Measurements from ENCODE around the gene IRGC.
"Not testable (repeated sequence)": the region's sequence is repeated elsewhere in the genome, so short reads cannot be mapped to it uniquely, and the experiment has no call there.

IRGC gene

GRCh38 chr19:43755256-43755801, 39.5 kb downstream of the IRGC start:
- no peak for DNase-seq

DNA sequence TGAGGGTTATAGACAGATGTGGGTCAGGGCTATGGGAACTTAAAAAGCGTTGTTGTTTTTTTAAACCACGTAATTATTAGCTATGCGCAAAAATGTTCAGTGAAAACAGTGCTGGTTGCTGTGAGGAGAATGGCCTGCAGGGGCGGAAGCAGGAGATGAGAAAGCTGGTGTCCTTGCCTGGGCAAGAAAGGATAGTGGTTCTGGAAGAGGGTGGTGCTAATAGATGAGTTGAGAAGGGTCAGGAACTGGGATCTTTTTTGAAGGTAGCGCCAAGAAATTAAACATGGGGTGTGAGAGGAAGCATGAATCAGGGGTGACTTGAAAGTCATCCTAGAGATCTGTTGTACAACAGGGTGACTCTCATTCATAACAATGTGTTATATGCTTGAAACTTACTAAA, 43.6 kb downstream of the IRGC start:
- no peak for DNase-seq

DNA sequence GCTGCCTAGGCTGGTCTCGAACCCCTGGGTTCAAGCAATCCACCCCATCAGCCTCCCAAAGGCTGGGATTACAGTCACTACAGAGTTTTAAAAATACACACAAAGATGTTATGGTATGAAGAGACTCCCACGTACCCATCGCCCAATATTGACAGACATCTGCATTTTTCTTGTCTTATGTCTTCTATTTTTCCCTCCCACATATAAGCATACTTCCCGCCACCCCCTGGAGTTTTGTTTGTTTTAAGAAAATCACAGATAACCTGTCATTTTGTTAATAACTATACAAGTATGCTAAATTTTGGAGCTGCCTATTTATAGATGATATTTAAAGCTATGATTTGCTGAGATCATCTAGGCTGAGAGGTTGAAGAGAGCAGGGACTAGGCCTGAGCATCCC, 45.1 kb downstream of the IRGC start:
- DNase-seq = no peak

GRCh38 chr19:43762814-43763213, 46.9 kb downstream of the IRGC start:
- DNase-seq = no peak

GRCh38 chr19:43763473-43763939, 47.6 kb downstream of the IRGC start:
- no peak for DNase-seq

GRCh38 chr19:43764684-43765083, 48.8 kb downstream of the IRGC start:
- DNase-seq = not testable (repeated sequence)

DNA sequence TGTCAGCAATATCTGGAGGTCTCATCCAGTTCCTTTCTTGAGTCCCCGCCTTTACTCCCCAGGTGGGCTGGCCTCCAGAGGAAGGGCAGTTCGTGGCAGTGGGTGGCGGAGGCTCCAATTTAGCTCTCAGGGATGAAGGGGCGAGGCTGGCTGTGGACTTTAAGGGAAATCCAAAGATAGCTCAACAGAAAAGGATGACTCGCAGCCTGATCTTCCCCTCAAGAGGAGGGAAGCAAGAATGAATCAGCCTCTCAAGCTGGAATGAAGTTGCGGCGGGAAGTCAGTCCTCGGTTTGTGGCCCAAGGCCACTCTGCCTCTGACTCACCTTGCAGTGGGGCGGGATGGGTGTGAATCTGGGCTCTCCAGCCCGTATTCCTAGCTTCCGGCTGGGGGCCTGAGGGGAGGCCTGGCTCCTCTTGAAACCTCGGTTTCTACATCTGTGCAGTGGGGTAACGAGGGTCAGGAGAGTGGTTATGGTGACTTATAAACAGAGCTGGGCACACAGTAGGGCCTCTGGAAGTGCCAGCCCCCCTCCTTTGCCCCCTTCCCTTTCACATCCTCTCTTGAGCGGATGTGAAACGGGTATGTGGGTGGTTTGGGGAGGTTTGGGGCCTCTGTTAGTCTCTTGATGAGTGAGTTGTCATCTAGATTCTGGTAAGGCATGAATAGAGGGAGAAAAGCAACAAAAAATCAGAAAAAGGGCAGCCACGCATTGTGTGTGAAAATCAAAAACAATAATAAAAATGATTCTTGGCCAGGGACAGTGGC, 49.4 kb downstream of the IRGC start:
- no peak for DNase-seq

DNA sequence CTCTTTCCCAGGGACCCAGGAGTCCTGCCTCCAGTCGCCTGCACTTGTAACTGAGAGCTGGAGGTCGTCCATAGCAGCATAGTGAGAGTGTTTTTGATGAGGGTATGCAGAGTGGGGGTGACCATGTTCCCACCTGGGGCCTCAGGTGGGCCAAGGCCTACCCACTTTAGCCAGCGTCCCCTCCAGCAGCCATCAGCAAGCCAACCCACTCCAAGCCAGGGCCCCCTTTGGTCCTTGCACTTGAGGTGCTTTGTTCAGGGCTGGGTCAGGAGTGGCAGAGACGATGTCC, 50.8 kb downstream of the IRGC start:
- DNase-seq = no peak

DNA sequence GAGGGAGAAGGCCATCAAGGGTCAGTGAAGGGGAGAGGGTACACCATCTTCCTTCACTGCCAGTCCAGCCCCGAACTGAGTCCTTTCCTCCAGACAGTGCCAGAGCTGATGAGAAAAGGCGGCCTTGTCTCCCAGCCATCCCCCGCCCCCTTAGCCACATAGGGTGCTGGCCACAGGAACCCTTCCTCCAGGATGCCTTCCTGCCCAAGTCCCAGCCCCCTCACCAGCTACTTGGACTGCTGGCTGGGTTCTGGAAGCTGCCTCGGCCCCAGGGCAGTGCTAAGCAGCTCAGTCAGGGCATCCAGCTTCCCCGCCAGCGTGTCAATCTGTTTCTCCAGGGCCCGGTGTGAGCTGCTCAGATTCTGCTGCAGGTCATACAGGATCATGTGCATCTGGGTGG, 51.4 kb downstream of the IRGC start:
- DNase-seq = no peak

DNA sequence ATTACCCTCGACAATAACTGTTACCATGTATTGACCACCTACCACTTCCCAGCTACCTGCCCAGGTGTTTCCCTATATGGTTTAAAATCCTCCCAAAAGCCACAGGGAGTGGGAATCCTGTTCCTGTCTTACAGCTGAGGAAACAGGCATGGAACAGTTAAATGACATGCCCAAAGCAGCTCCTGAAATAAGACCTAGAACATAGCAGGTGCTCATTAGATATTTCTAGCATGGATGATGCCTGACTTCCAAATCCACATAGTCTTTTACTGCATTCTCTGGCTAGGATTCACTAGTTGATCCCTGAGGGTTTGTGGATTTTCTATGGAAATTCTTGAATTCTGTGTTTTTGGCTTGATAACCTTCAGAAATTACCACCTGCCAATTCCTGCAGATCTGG, 51.9 kb downstream of the IRGC start:
- DNase-seq = no peak

DNA sequence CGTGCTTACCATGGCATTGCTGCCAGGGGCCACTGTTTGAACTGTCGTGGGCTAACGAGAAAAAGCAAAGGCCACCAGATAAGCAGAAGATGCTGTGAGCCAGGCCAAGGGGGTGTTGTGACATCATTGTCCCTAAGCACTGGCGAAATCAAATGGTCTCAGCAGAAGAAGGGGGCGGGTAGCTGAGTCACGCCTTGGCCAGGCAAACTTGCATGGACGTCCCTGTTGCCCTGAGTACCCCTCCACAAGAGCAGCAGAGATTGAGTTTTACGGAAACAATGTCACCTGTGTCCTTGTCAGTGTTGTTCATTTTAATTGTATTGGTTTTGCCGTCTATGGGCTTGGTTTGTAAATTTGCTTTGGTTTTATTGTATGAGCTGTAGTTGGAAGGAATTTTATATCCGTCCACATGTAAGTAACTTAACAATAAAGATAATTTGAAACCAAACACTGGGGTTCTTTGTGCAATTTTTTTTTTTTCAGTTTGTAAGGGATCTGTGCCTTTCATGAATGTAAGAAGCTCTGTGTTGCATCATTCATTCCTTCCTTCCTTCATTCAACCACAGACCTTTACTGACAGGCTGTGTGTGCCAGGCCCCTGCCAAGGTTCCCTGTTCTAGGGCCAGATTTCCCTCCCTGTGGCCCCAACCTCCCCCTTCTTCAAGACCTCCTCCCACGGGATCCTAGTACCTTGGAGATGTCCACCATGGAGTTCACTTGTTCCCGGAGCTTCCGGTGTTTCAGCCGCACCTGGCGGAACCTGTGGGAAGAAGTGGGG, 52.6 kb downstream of the IRGC start:
- DNase-seq = no peak

GRCh38 chr19:43769256-43769655, 53.4 kb downstream of the IRGC start:
- no peak for DNase-seq
